DOHH2 (cell line): Measurements from ENCODE around the gene PTPRS.

Experiments
- EZH2phosphoT487 ChIP-seq: fragments of 200-600 bp; sonication (generic); IDR thresholded peaks from 2 replicates; pipeline ENCODE4 v1.6.1; 2017; ENCODE audit warnings: borderline replicate concordance, mild to moderate bottlenecking, antibody characterized with exemption, low read length, moderate library complexity, mixed read lengths
- TF ChIP-seq, protein P1 (sequence below): fragments of 200-600 bp; sonication (generic); IDR thresholded peaks from one replicate; pipeline ENCODE4 v1.5.1; 2014; ENCODE audit warnings: antibody characterized with exemption, mild to moderate bottlenecking, low read depth, low read length; ENCODE audit not compliant: poor library complexity, severe bottlenecking

DNA sequence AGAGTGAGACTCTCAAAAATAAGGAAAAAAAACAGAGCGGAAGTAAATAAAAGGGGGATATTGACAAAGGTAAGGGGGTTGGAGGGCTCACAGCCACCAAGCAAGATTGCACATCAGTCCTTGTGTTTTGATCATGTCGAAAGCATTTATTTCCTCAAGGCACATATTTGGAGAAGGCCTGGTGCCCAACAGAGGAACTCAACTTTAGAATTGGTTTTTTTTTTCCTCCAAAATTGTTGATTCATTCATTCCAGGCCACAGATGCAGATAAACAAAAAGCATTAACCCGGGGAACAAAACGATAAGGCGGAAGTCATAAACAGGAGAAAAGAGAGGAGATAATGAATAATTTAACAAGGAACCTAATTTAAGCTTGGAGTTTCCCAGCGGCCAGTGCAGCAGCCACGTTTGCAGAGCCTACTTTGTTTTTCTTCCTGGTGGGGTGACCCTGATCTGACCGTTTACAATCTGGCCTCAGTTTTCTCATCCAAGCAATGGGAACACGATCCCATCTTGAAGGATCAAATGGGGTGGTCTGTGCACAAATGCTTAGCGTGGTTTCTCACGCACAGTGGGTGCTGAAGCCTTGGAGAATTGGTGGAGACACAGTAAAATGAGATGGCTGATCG lies 2.1 kb upstream of the PTPRS start:
- TF ChIP-seq, protein P1, sequence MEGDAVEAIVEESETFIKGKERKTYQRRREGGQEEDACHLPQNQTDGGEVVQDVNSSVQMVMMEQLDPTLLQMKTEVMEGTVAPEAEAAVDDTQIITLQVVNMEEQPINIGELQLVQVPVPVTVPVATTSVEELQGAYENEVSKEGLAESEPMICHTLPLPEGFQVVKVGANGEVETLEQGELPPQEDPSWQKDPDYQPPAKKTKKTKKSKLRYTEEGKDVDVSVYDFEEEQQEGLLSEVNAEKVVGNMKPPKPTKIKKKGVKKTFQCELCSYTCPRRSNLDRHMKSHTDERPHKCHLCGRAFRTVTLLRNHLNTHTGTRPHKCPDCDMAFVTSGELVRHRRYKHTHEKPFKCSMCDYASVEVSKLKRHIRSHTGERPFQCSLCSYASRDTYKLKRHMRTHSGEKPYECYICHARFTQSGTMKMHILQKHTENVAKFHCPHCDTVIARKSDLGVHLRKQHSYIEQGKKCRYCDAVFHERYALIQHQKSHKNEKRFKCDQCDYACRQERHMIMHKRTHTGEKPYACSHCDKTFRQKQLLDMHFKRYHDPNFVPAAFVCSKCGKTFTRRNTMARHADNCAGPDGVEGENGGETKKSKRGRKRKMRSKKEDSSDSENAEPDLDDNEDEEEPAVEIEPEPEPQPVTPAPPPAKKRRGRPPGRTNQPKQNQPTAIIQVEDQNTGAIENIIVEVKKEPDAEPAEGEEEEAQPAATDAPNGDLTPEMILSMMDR: no peak
- TF ChIP-seq EZH2phosphoT487: no peak
